Colonic mucosa (tissue), 4 donors: ENCODE data around the gene SYT14. TPM values are rescaled to one million over a fixed set of nuclear protein-coding genes. Genes with fewer than 3 reads are reported as not detected.

ENCODE experiments used
- DNase-seq: peaks from one replicate; pipeline ENCODE4 v3.0.0-alpha.2; 2020
- H3K27ac ChIP-seq: fragments of 200-600 bp; one replicate; pipeline ENCODE4 v1.8.0; 2021
- H3K27me3 ChIP-seq: fragments of 200-600 bp; one replicate; pipeline ENCODE4 v1.8.0; 2021
- H3K36me3 ChIP-seq: fragments of 200-600 bp; one replicate; pipeline ENCODE4 v1.8.0; 2021
- H3K4me1 ChIP-seq: fragments of 200-600 bp; one replicate; pipeline ENCODE4 v1.8.0; 2021; ENCODE audit warnings: mild to moderate bottlenecking
- H3K4me3 ChIP-seq: fragments of 200-600 bp; one replicate; pipeline ENCODE4 v1.8.0; 2021
- H3K9ac ChIP-seq, 2 donors: one replicate each; pipeline ENCODE4 v1.7.0; 2013; ENCODE audit warnings: control low read depth in 2 of 2, low read depth in 2 of 2, low read length in 2 of 2
- H3K9me3 ChIP-seq: fragments of 200-600 bp; one replicate; pipeline ENCODE4 v1.8.0; 2021
- CTCF ChIP-seq: fragments of 200-600 bp; IDR thresholded peaks from one replicate; pipeline ENCODE4 v1.8.0; 2022; ENCODE audit warnings: antibody characterized with exemption, mild to moderate bottlenecking
- intact Hi-C: fragments of 100-400 bp; cut with DNase I; formaldehyde crosslinking; loops from one replicate; pipeline ENCODE4 v1.14.1; 2022
- total RNA-seq, 2 donors: library from RNA; stranded (reverse); fragmentation: NEBNext Ultra II Directional in 1 of 2; extraction: Animal tissue kit (Norgen Biotek cat#: 25700) in 1 of 2; gene quantifications; one replicate each; pipeline ENCODE4 v1.2.1, GENCODE V29; 2021
- donor health status: healthy.
- donor health status: DM: no; HTN: no; CAD: no.
- donor health status: DM: no; HTN: no; CAD: no.

Gene SYT14
- total RNA-seq, 2 donors from 2014 or later = 0.03 to 0.07 TPM

DNA sequence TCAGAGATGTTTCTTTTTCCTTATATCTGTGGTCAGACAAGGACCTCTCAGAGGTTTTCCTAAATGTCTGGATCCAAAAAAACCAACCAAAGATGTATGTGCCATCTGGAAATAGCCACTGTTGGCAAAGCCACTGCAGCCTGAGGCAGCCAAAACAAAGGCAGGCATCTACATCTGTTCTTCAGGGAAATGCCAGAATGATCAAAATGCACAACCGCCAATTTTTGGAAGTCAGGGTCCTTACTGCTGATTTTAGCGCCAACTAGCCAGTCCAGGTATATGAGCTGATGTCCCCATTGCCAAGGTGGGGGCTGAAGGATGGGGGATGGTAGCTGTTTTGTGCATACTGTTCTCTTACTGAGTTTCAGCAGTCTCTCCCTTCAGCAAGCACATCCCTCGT is 45.9 kb downstream of the SYT14 start:
- Histone ChIP-seq H3K9me3 (no peaks in the 10 kb centered on the region), H3K36me3 (no peaks in the 10 kb centered on the region), H3K4me1 (no peaks in the 10 kb centered on the region), H3K27me3 (no peaks in the 10 kb centered on the region), H3K4me3 (no peak overlapping the region), H3K27ac (no peak overlapping the region), H3K9ac (no peak overlapping the region)
- intact Hi-C loops = no loop called here
- no peak for TF ChIP-seq CTCF
- no peak for DNase-seq

DNA sequence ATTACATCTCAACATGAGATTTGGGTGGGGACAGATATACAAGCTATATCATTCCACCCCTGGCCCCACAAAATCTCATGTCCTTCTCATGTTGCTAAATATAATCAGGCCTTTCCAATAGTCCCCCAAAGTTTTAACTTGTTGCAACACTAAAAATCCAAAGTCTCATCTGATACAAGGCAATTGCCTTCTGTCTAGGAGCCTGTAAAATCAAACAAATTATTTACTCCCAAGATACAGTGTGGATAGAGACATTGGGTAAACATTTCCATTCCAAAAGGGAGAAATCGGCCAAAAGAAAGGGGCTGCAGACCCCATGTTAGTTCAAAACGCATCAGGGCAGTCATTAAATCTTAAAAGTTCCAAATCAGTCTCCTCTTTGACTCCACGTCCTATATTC is 47.0 kb downstream of the SYT14 start:
- no peaks in the 10 kb centered on the region for H3K9me3 ChIP-seq
- intact Hi-C loops = no loop called here
- H3K27ac ChIP-seq = no peak overlapping the region
- H3K4me1 ChIP-seq = no peaks in the 10 kb centered on the region
- H3K4me3 ChIP-seq = no peak overlapping the region
- no peak for TF ChIP-seq CTCF
- no peak for DNase-seq
- H3K9ac ChIP-seq = no peak overlapping the region
- H3K27me3 ChIP-seq = no peaks in the 10 kb centered on the region
- H3K36me3 ChIP-seq = no peaks in the 10 kb centered on the region

DNA sequence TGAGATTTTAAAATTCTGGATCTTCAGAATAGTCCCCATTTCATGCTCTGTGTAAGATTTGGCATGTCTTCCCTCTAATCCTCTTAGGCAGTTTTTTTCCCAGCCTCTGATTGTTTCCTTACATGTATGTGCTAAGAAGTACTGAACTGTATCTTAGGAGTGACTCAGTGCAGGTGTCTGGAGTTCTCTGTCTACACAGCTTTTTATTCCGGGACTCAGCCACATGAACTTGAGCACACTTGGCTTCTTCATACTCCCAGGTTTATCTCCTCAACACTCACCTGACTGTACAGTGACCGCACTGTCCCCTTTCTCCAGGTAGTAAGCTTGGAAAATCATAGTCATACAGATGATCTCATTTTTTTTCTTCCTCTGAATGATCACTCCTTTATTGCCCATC is 50.7 kb downstream of the SYT14 start:
- TF ChIP-seq CTCF = no peak
- Histone ChIP-seq H3K36me3 (no peaks in the 10 kb centered on the region), H3K9ac (no peak overlapping the region), H3K9me3 (no peaks in the 10 kb centered on the region), H3K27ac (no peak overlapping the region), H3K27me3 (no peaks in the 10 kb centered on the region), H3K4me3 (no peak overlapping the region), H3K4me1 (no peaks in the 10 kb centered on the region)
- DNase-seq = no peak
- intact Hi-C loops = no loop called here

DNA sequence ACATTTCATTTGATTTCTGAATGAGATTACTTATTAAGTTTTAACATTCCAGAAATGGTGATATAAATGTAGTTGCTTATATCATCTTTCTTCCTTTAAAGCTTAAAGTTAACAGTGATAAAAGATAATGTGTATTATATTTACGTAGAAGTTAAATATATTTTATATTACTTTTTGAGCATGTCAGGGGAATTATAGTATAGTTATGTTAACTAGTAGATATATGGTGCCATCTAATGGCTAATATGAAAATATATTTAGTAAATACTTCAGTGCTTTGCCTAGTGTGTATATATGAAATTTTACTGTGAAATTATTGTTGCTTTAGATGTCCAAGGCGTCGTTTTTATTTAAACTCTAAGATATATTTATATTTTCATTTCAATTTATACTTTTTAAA is 51.5 kb downstream of the SYT14 start:
- no peak for DNase-seq
- no peaks in the 10 kb centered on the region for H3K4me1 ChIP-seq
- H3K27ac ChIP-seq = no peak overlapping the region
- no peaks in the 10 kb centered on the region for H3K27me3 ChIP-seq
- peak; percentile 14 for TF ChIP-seq CTCF
- H3K9ac ChIP-seq = no peak overlapping the region
- H3K36me3 ChIP-seq = no peaks in the 10 kb centered on the region
- H3K4me3 ChIP-seq = no peak overlapping the region
- H3K9me3 ChIP-seq = no peaks in the 10 kb centered on the region
- intact Hi-C loops = no loop called here

GRCh38 chr1:209993061-209993830 is 55.2 kb downstream of the SYT14 start:
- Histone ChIP-seq H3K27me3 (no peaks in the 10 kb centered on the region), H3K9me3 (no peaks in the 10 kb centered on the region), H3K4me1 (no peaks in the 10 kb centered on the region), H3K36me3 (no peaks in the 10 kb centered on the region), H3K9ac (no peak overlapping the region), H3K27ac (no peak overlapping the region), H3K4me3 (no peak overlapping the region)
- intact Hi-C loops = loop anchor here (5.0 kb wide), 1 partner anchor 131 kb away; no protein-coding TSS in a partner anchor
- TF ChIP-seq CTCF = no peak
- DNase-seq = no peak
